ENCODE measurements around the gene MGRN1. TPM values are rescaled to one million over a fixed set of nuclear protein-coding genes. Genes with fewer than 3 reads are reported as not detected.

Gene MGRN1
- total RNA-seq, 1 donor from 2014 or later: 63.6 TPM

- Histone ChIP-seq H3K27me3 (ENCODE audit: control insufficient read depth, insufficient read depth, low read length) (no peaks in the 10 kb centered on the region), H3K4me3 (ENCODE audit: low read depth, low read length) (no peak overlapping the region), H3K36me3 (ENCODE audit: control insufficient read depth, insufficient read depth, low read length) (no peaks in the 10 kb centered on the region)
- TF ChIP-seq CTCF (IDR thresholded peaks at IDR 0.05; ENCODE audit: insufficient read depth, low read length, poor library complexity, severe bottlenecking): no peak
- no peak for DNase-seq (ENCODE audit: low read depth)
These were observed 84.9 kb downstream of the MGRN1 start for GRCh38 chr16:4709481-4709880.

DNA sequence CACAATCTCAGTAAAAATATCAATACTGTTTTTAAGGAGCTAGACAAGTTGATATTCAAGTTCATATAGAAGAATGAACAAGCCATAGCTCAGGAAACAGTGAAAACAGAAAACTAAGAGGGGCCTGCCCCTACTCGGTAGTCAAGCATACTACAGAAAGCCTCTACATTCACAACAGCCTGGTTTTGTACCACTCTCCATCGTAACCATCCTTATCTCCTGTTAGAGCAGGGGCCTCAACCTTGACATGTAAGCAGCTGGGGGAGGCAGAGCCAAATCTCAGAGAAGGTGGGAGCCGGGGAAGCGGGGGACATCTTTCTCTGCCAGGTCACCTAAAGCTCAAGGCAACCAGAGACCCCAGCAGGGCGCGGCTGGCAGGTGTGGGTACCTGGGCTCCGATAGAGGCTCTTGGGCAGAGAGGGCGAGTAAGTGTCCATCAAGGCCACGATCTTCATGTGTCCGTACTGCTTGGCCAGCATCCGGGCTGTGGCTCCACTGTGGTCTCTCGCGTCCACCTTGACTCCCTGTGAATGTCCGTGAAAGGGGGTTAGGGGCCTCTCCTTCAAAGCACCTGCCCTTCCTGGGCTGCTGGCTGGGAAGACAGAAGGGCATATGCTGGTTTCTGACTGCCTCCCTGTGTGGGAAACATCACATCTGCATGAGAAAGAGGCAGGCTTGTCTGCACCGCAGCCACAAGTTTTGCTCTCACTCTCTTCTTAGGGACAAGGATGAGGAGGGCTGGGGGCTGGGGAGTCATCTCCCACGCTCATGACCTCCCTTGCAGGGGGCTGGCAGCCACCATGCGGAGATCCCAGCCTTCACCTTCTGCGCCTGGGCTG is 89.3 kb downstream of the MGRN1 start:
- no peak for TF ChIP-seq CTCF (IDR thresholded peaks at IDR 0.05; ENCODE audit: insufficient read depth, low read length, poor library complexity, severe bottlenecking)
- DNase-seq (ENCODE audit: low read depth): no peak
- H3K27me3 ChIP-seq (ENCODE audit: control insufficient read depth, insufficient read depth, low read length): no peaks in the 10 kb centered on the region
- H3K4me3 ChIP-seq (ENCODE audit: low read depth, low read length): no peak overlapping the region
- no peaks in the 10 kb centered on the region for H3K36me3 ChIP-seq (ENCODE audit: control insufficient read depth, insufficient read depth, low read length)

DNA sequence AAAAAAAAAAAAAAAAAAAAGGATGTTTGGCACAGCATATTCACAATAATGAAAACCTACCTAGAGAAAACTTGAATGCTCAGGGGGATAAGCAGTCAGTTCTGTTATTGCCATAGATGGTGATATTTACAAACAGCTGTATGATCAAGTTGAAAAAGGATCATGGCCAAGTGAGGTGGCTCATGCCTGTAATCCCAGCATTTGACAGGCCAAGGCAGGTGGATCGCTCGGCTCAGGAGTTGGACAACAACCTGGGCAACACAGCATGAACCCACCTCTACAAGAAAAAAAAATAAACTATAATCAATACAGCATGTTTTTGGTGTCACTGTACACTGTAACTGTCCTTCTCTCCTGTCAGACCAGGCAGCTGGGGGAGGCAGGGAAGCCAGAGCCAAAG is 90.4 kb downstream of the MGRN1 start:
- no peak overlapping the region for H3K4me3 ChIP-seq (ENCODE audit: low read depth, low read length)
- H3K27me3 ChIP-seq (ENCODE audit: control insufficient read depth, insufficient read depth, low read length): no peaks in the 10 kb centered on the region
- H3K36me3 ChIP-seq (ENCODE audit: control insufficient read depth, insufficient read depth, low read length): no peaks in the 10 kb centered on the region
- no peak for DNase-seq (ENCODE audit: low read depth)
- TF ChIP-seq CTCF (IDR thresholded peaks at IDR 0.05; ENCODE audit: insufficient read depth, low read length, poor library complexity, severe bottlenecking): no peak

GRCh38 chr16:4718466-4718865 is 93.8 kb downstream of the MGRN1 start:
- DNase-seq (ENCODE audit: low read depth): no peak
- Histone ChIP-seq H3K27me3 (ENCODE audit: control insufficient read depth, insufficient read depth, low read length) (no peaks in the 10 kb centered on the region), H3K4me3 (ENCODE audit: low read depth, low read length) (no peak overlapping the region), H3K36me3 (ENCODE audit: control insufficient read depth, insufficient read depth, low read length) (no peaks in the 10 kb centered on the region)
- no peak for TF ChIP-seq CTCF (IDR thresholded peaks at IDR 0.05; ENCODE audit: insufficient read depth, low read length, poor library complexity, severe bottlenecking)

- Histone ChIP-seq H3K27me3 (ENCODE audit: control insufficient read depth, insufficient read depth, low read length) (no peaks in the 10 kb centered on the region), H3K36me3 (ENCODE audit: control insufficient read depth, insufficient read depth, low read length) (peaks cover 1% of the 10 kb centered on the region), H3K4me3 (ENCODE audit: low read depth, low read length) (no peak overlapping the region)
- no peak for TF ChIP-seq CTCF (IDR thresholded peaks at IDR 0.05; ENCODE audit: insufficient read depth, low read length, poor library complexity, severe bottlenecking)
- no peak for DNase-seq (ENCODE audit: low read depth)
These were observed 98.6 kb downstream of the MGRN1 start for GRCh38 chr16:4723071-4723767.

All from kidney epithelial cell (primary cell).